IPS DF 6.9 (cell line): ENCODE measurements around the gene HOXB4.

ENCODE experiments used
- DNase-seq: peaks from one replicate; pipeline ENCODE4 v3.0.0-alpha.2; 2013; ENCODE audit warnings: low read depth, low spot score
- H3K27ac ChIP-seq: one replicate; pipeline ENCODE4 v1.5.1; 2013; ENCODE audit warnings: low read length, control low read depth
- H3K27me3 ChIP-seq: 2 replicates; pipeline ENCODE4 v1.6.1; 2013; ENCODE audit warnings: mild to moderate bottlenecking, low read length; ENCODE audit not compliant: control insufficient read depth, insufficient read depth
- H3K36me3 ChIP-seq: 2 replicates; pipeline ENCODE4 v1.6.1; 2013; ENCODE audit warnings: low read length; ENCODE audit not compliant: control insufficient read depth, insufficient read depth
- H3K4me1 ChIP-seq: 2 replicates; pipeline ENCODE4 v1.6.1; 2013; ENCODE audit warnings: low read length; ENCODE audit not compliant: control insufficient read depth, insufficient read depth
- H3K4me3 ChIP-seq: 2 replicates; pipeline ENCODE4 v1.5.1; 2013; ENCODE audit warnings: mild to moderate bottlenecking, low read length
- H3K9me3 ChIP-seq: 2 replicates; pipeline ENCODE4 v1.6.1; 2013; ENCODE audit warnings: low read length, inconsistent platforms; ENCODE audit not compliant: control insufficient read depth, insufficient read depth
- WGBS: extraction: QIAGEN DNeasy Blood & Tissue Kit; methylation state at CpG from one replicate; pipeline ENCODE4 v1.1.7; 2013; ENCODE audit warnings: mixed read lengths, missing lambda C conversion rate; ENCODE audit not compliant: insufficient read length, insufficient coverage; 5-methylcytosine and 5-hydroxymethylcytosine counted together

Gene HOXB4

DNA sequence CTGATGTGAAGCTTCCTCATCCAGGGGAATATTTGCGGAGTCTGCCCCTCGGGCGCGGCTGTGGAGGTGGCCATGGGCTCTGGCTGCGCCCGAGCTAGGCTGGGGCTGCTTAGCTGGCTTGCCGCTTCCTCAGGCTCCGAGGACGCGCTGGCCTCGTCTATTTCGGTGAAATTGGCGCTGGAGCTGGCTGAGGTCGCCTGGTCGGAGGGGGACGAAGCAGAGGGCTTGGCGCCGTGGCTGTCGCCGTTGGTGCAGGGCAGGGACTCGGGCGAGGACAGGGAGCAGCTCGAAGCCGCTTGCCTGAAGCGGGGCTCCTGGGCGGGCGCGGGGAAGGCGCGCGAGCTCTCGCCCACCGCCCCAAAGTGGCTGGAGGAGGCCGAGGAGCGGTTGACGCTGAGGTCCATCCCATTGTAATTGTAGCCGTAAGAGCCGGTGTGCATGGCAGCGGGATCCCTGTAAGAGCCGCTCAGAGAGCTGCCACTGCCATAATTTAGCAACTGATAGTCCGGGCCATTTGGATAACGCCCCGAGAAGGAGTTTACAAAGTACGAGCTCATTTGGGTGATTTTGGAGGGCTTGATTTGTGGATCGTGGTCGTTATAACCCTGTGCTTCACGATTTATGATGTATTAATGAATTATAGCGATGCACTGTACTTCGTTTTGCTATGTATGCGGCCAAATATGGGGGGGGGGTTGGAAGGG, 15.1 kb upstream of the HOXB4 start, which contains the start of gene HOXB5:
TSS of gene HOXB5 (minus strand) at position 654 of the 704 bp plus-strand sequence. CDS start at position 557, 97 bp downstream.
- no peak for DNase-seq
- no peak within 1 kb of the TSS for H3K27ac ChIP-seq
- peaks cover 96% of the 10 kb centered on the region for H3K27me3 ChIP-seq
- WGBS = no CpG with 5 or more reads among the region's 50 CpGs
- H3K36me3 ChIP-seq = no peaks in the 10 kb centered on the region
- H3K9me3 ChIP-seq = no peaks in the 10 kb centered on the region
- peaks cover 5% of the 10 kb centered on the region; the same call in 1 of the 2 replicates for H3K4me1 ChIP-seq
- H3K4me3 ChIP-seq = no peak within 1 kb of the TSS

GRCh38 chr17:48592577-48592976, 14.4 kb upstream of the HOXB4 start:
- Histone ChIP-seq H3K27ac (no peak overlapping the region), H3K27me3 (peaks cover 96% of the 10 kb centered on the region)
- no CpG with 5 or more reads among the region's 14 CpGs for whole genome bisulfite sequencing

DNA sequence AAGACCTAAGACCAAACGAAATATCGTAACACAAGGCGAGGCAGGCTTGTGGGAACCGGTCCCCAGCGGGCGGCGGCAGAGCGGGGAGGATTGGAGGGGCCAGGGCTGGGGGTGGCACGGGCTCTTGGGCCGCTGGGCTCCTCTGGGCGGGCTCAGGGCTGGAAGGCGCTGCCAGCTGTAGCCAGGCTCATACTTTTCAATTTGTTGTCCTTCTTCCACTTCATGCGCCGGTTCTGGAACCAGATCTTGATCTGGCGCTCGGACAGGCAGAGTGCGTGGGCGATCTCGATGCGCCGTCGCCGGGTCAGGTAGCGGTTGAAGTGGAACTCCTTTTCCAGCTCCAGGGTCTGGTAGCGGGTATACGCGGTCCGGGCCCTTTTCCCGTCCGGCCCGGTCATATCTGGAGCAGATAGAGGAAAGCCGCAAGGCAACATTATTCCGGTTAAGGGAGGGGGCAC, 13.9 kb upstream of the HOXB4 start:
- H3K27me3 ChIP-seq = peaks cover 96% of the 10 kb centered on the region
- peaks cover 5% of the 10 kb centered on the region; the same call in 1 of the 2 replicates for H3K4me1 ChIP-seq
- H3K27ac ChIP-seq = no peak overlapping the region
- no peak for DNase-seq
- no CpG with 5 or more reads among the region's 33 CpGs for WGBS
- no peak overlapping the region for H3K4me3 ChIP-seq
- no peaks in the 10 kb centered on the region for H3K36me3 ChIP-seq
- H3K9me3 ChIP-seq = no peaks in the 10 kb centered on the region

More at GRCh38 chr17:48592577-48592976, 14.4 kb upstream of the HOXB4 start:
- H3K4me3 ChIP-seq = no peak overlapping the region
- H3K9me3 ChIP-seq = no peaks in the 10 kb centered on the region
- H3K4me1 ChIP-seq = peaks cover 5% of the 10 kb centered on the region; the same call in 1 of the 2 replicates
- H3K36me3 ChIP-seq = no peaks in the 10 kb centered on the region
- DNase-seq = no peak

GRCh38 chr17:48591255-48592056, 13.3 kb upstream of the HOXB4 start:
- H3K9me3 ChIP-seq = no peaks in the 10 kb centered on the region
- no peak overlapping the region for H3K27ac ChIP-seq
- H3K4me1 ChIP-seq = peaks cover 5% of the 10 kb centered on the region; the same call in 1 of the 2 replicates
- no peaks in the 10 kb centered on the region for H3K36me3 ChIP-seq
- DNase-seq = no peak
- H3K4me3 ChIP-seq = no peak overlapping the region
- peaks cover 96% of the 10 kb centered on the region for H3K27me3 ChIP-seq
- no CpG with 5 or more reads among the region's 10 CpGs for WGBS

GRCh38 chr17:48590607-48591161, 12.5 kb upstream of the HOXB4 start:
- no peak for DNase-seq
- H3K4me1 ChIP-seq = peaks cover 3% of the 10 kb centered on the region; the same call in 1 of the 2 replicates
- H3K27ac ChIP-seq = no peak overlapping the region
- H3K4me3 ChIP-seq = no peak overlapping the region
- no peaks in the 10 kb centered on the region for H3K9me3 ChIP-seq
- H3K36me3 ChIP-seq = no peaks in the 10 kb centered on the region
- H3K27me3 ChIP-seq = peaks cover 96% of the 10 kb centered on the region

DNA sequence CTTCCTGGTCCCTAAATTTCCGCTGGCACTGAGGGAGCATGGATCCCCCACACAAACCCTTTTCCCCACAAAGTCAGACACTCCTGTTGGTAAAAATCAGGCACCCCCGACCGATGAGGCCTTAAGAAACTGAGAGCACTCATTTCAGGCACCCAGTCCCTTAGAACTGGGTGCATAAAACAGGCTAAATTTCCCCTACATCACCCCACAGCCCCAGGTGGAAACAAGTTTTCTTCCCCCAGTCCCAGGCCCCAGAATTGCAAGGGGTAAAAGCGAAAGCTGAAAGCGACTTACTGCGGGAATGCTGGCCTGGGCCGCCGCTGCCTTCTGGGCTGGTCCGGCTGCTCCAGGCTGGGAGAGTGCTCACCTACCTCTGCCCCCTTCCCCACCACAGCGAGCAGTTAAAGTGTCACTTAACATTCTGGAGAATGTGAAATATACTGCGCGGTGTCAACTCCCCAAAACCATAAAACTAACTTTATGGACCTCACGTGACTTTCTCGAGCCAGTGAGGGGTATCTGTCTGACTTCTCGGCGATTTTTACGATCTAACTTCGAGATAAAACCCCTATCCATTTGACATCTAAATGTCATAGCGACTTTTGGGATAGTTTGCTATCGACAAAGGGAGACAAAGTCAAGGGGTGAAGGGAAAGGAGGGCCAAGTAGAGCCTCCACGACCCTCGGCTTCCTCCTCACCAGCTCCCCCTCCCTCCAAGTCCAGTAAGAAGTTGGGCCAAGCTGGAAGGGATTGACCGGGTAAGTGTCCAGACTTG, 11.9 kb upstream of the HOXB4 start, which contains the start of gene HOXB3:
TSS of gene HOXB3 (minus strand) at position 411 of the 776 bp plus-strand sequence. CDS start 37,767 bp downstream, outside the sequence.
- peaks cover 95% of the 10 kb centered on the region for H3K27me3 ChIP-seq
- peaks cover 3% of the 10 kb centered on the region; the same call in 1 of the 2 replicates for H3K4me1 ChIP-seq
- no CpG with 5 or more reads among the region's 23 CpGs for WGBS

DNA sequence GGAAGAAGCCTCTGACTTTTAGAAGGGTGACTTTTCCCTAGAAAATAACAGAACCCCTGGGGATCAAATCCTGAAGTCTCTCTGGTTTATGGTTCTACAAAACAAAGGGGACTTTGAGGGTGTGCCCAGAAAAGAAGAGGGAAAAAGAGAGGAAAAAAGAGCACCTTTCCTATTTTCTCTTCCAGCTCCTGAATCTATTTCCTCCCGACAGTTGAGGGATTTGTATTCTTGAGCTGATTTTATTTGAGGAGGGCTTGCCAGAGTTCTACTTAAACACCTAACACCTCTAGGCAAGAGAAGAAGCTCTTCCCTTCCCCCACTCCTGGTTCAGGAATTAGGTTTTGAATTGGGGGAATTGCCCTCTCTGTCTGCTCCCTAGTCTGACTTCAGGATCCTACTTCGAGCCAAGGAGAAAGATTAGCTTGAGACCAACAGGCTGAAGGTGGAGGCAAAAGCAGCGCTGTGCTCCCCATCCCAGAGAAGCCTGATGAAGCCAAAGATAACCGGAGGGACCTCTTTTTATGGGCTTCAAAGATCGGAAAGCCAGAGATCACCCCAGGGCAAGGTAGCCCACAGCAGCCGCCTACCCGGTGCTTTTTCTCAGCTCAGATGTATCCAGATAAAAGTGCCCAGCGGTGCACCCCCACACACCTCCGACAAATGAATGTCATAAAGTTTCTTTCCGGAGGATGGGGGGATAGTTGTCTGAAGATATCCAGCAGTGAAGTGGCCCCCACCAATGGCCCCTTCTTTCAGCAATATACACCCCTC, 11.1 kb upstream of the HOXB4 start:
- Histone ChIP-seq H3K9me3 (no peaks in the 10 kb centered on the region), H3K27me3 (peaks cover 95% of the 10 kb centered on the region), H3K36me3 (no peaks in the 10 kb centered on the region), H3K4me3 (no peak overlapping the region), H3K4me1 (peaks cover 3% of the 10 kb centered on the region; the same call in 1 of the 2 replicates), H3K27ac (no peak overlapping the region)
- DNase-seq = no peak
- no CpG with 5 or more reads among the region's 10 CpGs for WGBS

More for the DNA sequence above, 11.9 kb upstream of the HOXB4 start, which contains the start of gene HOXB3:
- no peaks in the 10 kb centered on the region for H3K36me3 ChIP-seq
- H3K27ac ChIP-seq = no peak within 1 kb of the TSS
- no peak within 1 kb of the TSS for H3K4me3 ChIP-seq
- no peak for DNase-seq
- no peaks in the 10 kb centered on the region for H3K9me3 ChIP-seq

GRCh38 chr17:48588528-48588927, 10.4 kb upstream of the HOXB4 start:
- WGBS = no CpG with 5 or more reads among the region's 2 CpGs
- Histone ChIP-seq H3K4me1 (peaks cover 2% of the 10 kb centered on the region; the same call in 1 of the 2 replicates), H3K27ac (no peak overlapping the region), H3K4me3 (no peak overlapping the region), H3K36me3 (no peaks in the 10 kb centered on the region), H3K27me3 (peaks cover 98% of the 10 kb centered on the region), H3K9me3 (no peaks in the 10 kb centered on the region)
- DNase-seq = no peak

- WGBS = no CpG with 5 or more reads among the region's 2 CpGs
- no peaks in the 10 kb centered on the region for H3K9me3 ChIP-seq
- peaks cover 98% of the 10 kb centered on the region for H3K27me3 ChIP-seq
- DNase-seq = no peak
- H3K27ac ChIP-seq = no peak overlapping the region
- peaks cover 2% of the 10 kb centered on the region; the same call in 1 of the 2 replicates for H3K4me1 ChIP-seq
- no peak overlapping the region for H3K4me3 ChIP-seq
- H3K36me3 ChIP-seq = no peaks in the 10 kb centered on the region
Observed at GRCh38 chr17:48588074-48588415, 9.9 kb upstream of the HOXB4 start.
